Mononuclear cell (primary cell): ENCODE results near the gene OR5B21. TPM values are rescaled to one million over a fixed set of nuclear protein-coding genes. Genes with fewer than 3 reads are reported as not detected.

Experiments
- H3K27me3 ChIP-seq: 2 replicates; pipeline ENCODE4 v1.6.0; 2011; ENCODE audit warnings: low read length, control low read depth; ENCODE audit not compliant: insufficient read depth
- H3K4me1 ChIP-seq: 2 replicates; pipeline ENCODE4 v1.5.1; 2011; ENCODE audit warnings: mild to moderate bottlenecking, low read length, control low read depth; ENCODE audit not compliant: insufficient read depth
- H3K4me3 ChIP-seq: 2 replicates; pipeline ENCODE4 v1.5.1; 2011; ENCODE audit warnings: mild to moderate bottlenecking, low read length, moderate library complexity
- H3K9me3 ChIP-seq: 2 replicates; pipeline ENCODE4 v1.5.1; 2011; ENCODE audit warnings: low read depth, mild to moderate bottlenecking, control low read depth, low read length
- total RNA-seq: library from RNA; depleted of rRNA; stranded (reverse); fragments of >200 nt; gene quantifications from one replicate; pipeline ENCODE4 v1.2.3, GENCODE V29; 2012

Gene OR5B21
- not detected for total RNA-seq

GRCh38 chr11:58508005-58508404, at the start of gene OR5B21:
OR5B21 (minus strand) TSS chr11:58508105; CDS start chr11:58508105, 0 bp downstream.
- H3K27me3 ChIP-seq: no peaks in the 10 kb centered on the region
- H3K9me3 ChIP-seq: no peaks in the 10 kb centered on the region
- peaks cover 8% of the 10 kb centered on the region for H3K4me1 ChIP-seq
- no peak within 1 kb of the TSS for H3K4me3 ChIP-seq

DNA sequence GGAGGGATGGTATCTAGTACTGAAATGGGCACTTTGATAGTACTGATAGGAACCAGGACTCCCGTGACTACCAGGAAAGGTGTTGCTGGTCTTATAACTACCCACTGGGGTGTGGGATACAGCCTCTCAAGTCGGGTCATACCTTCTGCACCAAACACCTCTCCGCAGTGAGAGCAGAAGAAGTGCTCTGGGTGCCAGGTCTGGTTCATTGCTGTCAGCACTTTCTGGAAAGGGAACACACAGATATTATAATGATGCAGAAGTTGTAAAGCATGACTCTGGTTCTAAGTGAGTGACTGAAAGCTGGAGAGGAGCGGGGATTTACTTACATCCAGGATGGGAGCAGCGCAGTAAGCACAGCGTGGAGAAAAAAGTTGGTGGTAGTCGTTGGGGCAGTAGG, 41.7 kb upstream of the OR5B21 start:
- H3K4me3 ChIP-seq: no peak overlapping the region
- no peaks in the 10 kb centered on the region for H3K27me3 ChIP-seq
- no peaks in the 10 kb centered on the region for H3K9me3 ChIP-seq
- no peaks in the 10 kb centered on the region for H3K4me1 ChIP-seq

DNA sequence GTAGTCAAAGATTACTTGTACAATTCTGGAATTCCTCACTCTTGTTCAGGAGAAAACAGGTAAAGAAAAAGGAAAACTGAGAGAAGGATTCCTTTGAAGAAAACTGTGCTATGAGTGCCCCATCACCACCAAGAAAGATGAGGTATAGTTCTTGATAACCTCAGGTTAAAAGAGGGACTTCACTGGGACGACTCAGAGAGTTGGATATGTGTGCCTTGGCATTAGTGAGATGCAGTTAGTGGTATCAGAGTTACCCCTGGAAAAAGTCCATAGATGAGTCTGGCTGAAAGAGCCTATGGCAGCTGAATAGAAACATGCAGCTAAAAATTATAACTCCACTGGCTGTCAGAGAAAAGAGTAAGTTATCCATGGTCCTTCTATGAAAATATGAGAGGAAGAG, 38.9 kb upstream of the OR5B21 start:
- Histone ChIP-seq H3K9me3 (no peaks in the 10 kb centered on the region), H3K27me3 (no peaks in the 10 kb centered on the region), H3K4me3 (no peak overlapping the region), H3K4me1 (no peaks in the 10 kb centered on the region)

GRCh38 chr11:58531865-58532341, 24.0 kb upstream of the OR5B21 start:
- Histone ChIP-seq H3K4me1 (peaks cover 17% of the 10 kb centered on the region), H3K4me3 (no peak overlapping the region), H3K27me3 (no peaks in the 10 kb centered on the region), H3K9me3 (no peaks in the 10 kb centered on the region)

DNA sequence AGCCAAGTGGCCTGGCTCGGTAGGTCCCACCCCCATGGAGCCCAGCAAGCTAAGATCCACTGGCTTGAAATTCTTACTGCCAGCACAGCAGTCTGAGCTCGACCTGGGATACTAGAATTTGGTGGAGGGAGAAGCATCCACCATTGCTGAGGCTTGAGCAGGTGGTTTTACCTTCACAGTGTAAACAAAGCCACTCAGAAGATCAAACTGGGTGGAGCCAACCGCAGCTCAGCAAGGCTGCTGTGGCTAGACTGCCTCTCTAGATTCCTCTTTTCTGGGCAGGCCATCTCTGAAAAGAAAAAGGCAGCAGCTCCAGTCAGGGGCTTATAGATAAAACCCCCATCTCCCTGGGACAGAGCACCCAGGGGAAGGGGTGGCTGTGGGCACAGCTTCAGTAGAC, 22.3 kb upstream of the OR5B21 start:
- H3K4me1 ChIP-seq: peaks cover 30% of the 10 kb centered on the region
- H3K27me3 ChIP-seq: no peaks in the 10 kb centered on the region
- H3K9me3 ChIP-seq: no peaks in the 10 kb centered on the region
- no peak overlapping the region for H3K4me3 ChIP-seq

GRCh38 chr11:58527429-58527828, 19.5 kb upstream of the OR5B21 start:
- Histone ChIP-seq H3K4me1 (peaks cover 45% of the 10 kb centered on the region), H3K27me3 (no peaks in the 10 kb centered on the region)

DNA sequence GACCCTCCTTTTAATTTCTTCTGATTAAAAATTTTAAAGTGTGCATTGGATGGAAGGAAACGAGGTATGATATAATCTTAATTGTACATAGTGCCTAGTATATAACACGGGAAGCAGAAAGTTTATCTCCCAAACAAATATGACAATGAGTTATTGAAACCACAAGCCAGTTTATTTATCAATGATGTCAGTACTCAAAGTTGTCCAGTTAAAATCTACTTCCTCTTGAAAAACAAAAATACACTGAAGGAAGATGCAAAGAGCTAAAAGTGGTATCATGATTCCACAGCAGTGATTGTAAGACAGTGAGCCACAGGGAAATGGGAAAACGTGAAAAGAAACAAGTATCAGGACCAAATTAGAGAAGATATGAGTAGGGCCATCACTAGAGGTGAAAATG, 18.8 kb upstream of the OR5B21 start:
- no peak overlapping the region for H3K4me3 ChIP-seq
- H3K27me3 ChIP-seq: no peaks in the 10 kb centered on the region
- no peaks in the 10 kb centered on the region for H3K9me3 ChIP-seq
- H3K4me1 ChIP-seq: peaks cover 45% of the 10 kb centered on the region

More at GRCh38 chr11:58527429-58527828, 19.5 kb upstream of the OR5B21 start:
- Histone ChIP-seq H3K9me3 (no peaks in the 10 kb centered on the region), H3K4me3 (no peak overlapping the region)

DNA sequence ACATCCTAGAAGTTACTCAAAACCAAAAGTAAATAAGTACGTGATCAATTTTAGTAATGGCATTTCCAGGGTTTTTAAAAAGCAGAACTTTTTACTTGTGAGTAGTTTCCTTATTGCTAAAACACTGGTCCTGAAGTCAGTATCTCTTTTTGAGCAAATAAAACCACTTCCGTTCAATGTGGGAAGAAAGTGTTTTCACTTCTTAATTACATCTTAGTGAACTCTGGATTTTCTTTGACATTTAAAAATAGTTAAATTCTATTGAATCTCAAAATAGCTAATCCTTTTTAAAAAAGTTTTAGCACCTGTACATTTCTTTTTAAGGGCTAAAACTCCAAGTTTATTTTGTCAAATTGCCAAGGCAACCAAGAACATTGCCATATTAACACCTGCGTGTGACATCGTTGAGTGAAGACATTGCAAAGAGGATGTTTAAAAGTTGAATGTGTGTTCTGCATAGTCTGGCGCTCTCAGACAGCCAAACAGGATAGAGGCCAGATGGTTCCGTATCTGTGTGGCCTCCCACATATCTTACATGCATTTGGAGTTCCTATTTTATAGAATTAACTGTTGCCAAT, 17.2 kb upstream of the OR5B21 start:
- no peaks in the 10 kb centered on the region for H3K27me3 ChIP-seq
- H3K9me3 ChIP-seq: no peaks in the 10 kb centered on the region
- no peak overlapping the region for H3K4me3 ChIP-seq
- H3K4me1 ChIP-seq: peaks cover 36% of the 10 kb centered on the region

DNA sequence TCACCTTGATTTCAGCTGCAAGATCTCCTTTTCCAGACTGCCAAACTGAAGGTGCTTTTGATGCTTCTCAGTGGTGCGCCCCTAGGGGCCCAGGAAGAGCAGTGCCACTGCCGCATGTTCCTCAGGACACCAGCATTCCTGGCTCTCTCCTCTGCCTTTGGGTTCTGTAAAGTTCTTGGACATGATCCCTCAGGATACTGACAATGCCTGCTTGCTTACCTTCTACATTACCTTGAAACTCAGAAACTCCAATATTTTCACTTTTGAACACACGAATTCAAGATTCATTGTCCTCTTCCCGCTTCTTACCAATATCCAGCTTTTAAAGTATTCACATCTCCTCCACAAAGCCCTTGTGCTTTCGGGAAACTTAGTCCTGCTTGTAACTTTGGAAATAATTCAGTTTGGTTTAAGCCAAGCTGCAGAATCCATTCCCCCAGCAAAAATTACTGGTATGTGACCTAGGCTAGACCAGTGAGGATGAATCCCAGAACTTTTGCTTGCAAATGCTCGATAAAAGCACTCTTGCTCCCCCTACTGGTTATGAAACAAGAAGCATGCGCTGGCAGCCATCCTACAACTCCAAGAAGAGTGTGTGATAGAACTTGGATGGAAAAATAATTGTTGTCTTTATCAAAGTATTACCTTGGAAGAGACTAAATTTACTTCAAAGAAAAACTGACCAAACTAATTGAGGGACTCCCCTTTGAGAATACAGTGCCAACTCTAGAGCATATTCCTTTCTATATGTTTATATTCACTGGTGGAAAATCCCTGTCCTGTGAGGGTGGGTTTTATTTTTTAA, 16.5 kb upstream of the OR5B21 start:
- Histone ChIP-seq H3K4me1 (peaks cover 30% of the 10 kb centered on the region), H3K4me3 (no peak overlapping the region), H3K9me3 (no peaks in the 10 kb centered on the region), H3K27me3 (no peaks in the 10 kb centered on the region)

GRCh38 chr11:58513747-58514367, 6.0 kb upstream of the OR5B21 start:
- Histone ChIP-seq H3K4me3 (no peak overlapping the region), H3K27me3 (no peaks in the 10 kb centered on the region), H3K4me1 (no peaks in the 10 kb centered on the region), H3K9me3 (no peaks in the 10 kb centered on the region)

- Histone ChIP-seq H3K4me1 (peaks cover 8% of the 10 kb centered on the region), H3K27me3 (no peaks in the 10 kb centered on the region), H3K4me3 (no peak overlapping the region), H3K9me3 (no peaks in the 10 kb centered on the region)
Observed at GRCh38 chr11:58511636-58512035, 3.7 kb upstream of the OR5B21 start.

- Histone ChIP-seq H3K4me3 (no peak overlapping the region), H3K9me3 (no peaks in the 10 kb centered on the region), H3K27me3 (no peaks in the 10 kb centered on the region), H3K4me1 (peaks cover 8% of the 10 kb centered on the region)
Observed at GRCh38 chr11:58509748-58510147, 1.8 kb upstream of the OR5B21 start.

- no peak overlapping the region for H3K4me3 ChIP-seq
- no peaks in the 10 kb centered on the region for H3K9me3 ChIP-seq
- peaks cover 8% of the 10 kb centered on the region for H3K4me1 ChIP-seq
- H3K27me3 ChIP-seq: no peaks in the 10 kb centered on the region
Observed at GRCh38 chr11:58508814-58509213, 909 bp upstream of the OR5B21 start.

GRCh38 chr11:58507355-58507754, 550 bp downstream of the OR5B21 start:
- Histone ChIP-seq H3K27me3 (no peaks in the 10 kb centered on the region), H3K4me1 (peaks cover 8% of the 10 kb centered on the region), H3K9me3 (no peaks in the 10 kb centered on the region), H3K4me3 (no peak overlapping the region)

DNA sequence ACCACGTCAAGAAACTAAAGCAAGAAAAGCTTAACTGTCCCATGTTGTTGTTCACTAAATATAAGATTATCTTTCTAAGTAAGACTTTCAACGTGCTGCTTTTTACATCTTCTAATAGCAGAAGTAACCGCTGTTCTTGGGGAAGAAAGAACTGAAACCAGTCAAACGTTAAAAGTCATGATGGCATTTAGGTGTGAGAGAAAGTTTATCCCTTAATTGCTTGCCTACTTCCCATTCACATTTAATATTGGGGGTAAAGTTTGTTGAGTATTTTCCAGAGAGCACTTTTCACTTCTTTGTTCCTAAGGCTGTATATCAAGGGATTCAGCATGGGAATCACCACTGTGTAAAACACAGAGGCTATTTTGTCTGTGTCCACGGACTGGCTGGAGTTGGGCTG, 970 bp downstream of the OR5B21 start:
- Histone ChIP-seq H3K9me3 (no peaks in the 10 kb centered on the region), H3K4me3 (no peak overlapping the region), H3K4me1 (peaks cover 8% of the 10 kb centered on the region), H3K27me3 (no peaks in the 10 kb centered on the region)
